NCI-H146 treated with DMSO at 0.1 percent for 48 hours (cell line): Measurements from ENCODE around the gene NAA80.

Experiments
- DNase-seq: peaks from one replicate; lab custom pipeline; 2025; ENCODE audit not compliant: unreplicated experiment; lab: John Stamatoyannopoulos, UW

Gene NAA80

GRCh38 chr3:50298836-50299637, at the start of gene NAA80, which contains the start of gene HYAL3:
TSS of gene NAA80 (minus strand) at chr3:50299405. CDS start at chr3:50297463, 1,942 bp downstream.
TSS of gene HYAL3 (minus strand) at chr3:50299405. CDS start at chr3:50295602, 3,803 bp downstream.
- DNase-seq = peak; percentile 87

GRCh38 chr3:50347187-50347813, 48.1 kb upstream of the NAA80 start:
- DNase-seq = peak; percentile 35

GRCh38 chr3:50345586-50346234, 46.5 kb upstream of the NAA80 start, which contains the start of gene ZMYND10:
TSS of gene ZMYND10 (minus strand) at chr3:50345732. CDS start at chr3:50345579, 153 bp downstream.
- peak; percentile 13 for DNase-seq

GRCh38 chr3:50345008-50345407, 45.8 kb upstream of the NAA80 start:
- DNase-seq = no peak

- no peak for DNase-seq
These were observed 43.8 kb upstream of the NAA80 start for GRCh38 chr3:50342813-50343633.

- DNase-seq = no peak
These were observed 42.9 kb upstream of the NAA80 start for GRCh38 chr3:50341996-50342650.

GRCh38 chr3:50341537-50341936, 42.3 kb upstream of the NAA80 start:
- DNase-seq = no peak

GRCh38 chr3:50340448-50341329, 41.5 kb upstream of the NAA80 start, which contains the start of gene RASSF1:
TSS of gene RASSF1 (minus strand) at chr3:50340836. CDS start at chr3:50340805, 31 bp downstream.
- DNase-seq = no peak

- no peak for DNase-seq
These were observed 40.9 kb upstream of the NAA80 start for GRCh38 chr3:50340147-50340447.

- no peak for DNase-seq
These were observed 40.4 kb upstream of the NAA80 start for GRCh38 chr3:50339485-50340146.

- DNase-seq = no peak
These were observed 39.8 kb upstream of the NAA80 start for GRCh38 chr3:50338965-50339364.

- DNase-seq = peak; percentile 90
These were observed 38.1 kb upstream of the NAA80 start for GRCh38 chr3:50337175-50337861.

- DNase-seq = no peak
These were observed 37.4 kb upstream of the NAA80 start for GRCh38 chr3:50336452-50337174.

- DNase-seq = no peak
These were observed 35.3 kb upstream of the NAA80 start for GRCh38 chr3:50334339-50335075.

- no peak for DNase-seq
These were observed 34.6 kb upstream of the NAA80 start for GRCh38 chr3:50333744-50334328.

- no peak for DNase-seq
These were observed 32.2 kb upstream of the NAA80 start for GRCh38 chr3:50331364-50331907.
